Measurements from ENCODE around the gene RAB40C. TPM values are rescaled to one million over a fixed set of nuclear protein-coding genes. Genes with fewer than 3 reads are reported as not detected.
A peak's percentile ranks its signal among the peaks of the same experiment; 100 is the strongest.

Gene RAB40C
- total RNA-seq, 1 experiment from 2014 or later, result 22.5 TPM

GRCh38 chr16:630249-630814 lies 40.5 kb downstream of the RAB40C start (continued):
- TF ChIP-seq IRF2 (CRISPR knock-in tag; IDR thresholded peaks at IDR 0.05; ENCODE audit: borderline replicate concordance, low read depth) (no peak), SP1 (CRISPR knock-in tag; conservative IDR thresholded peaks at IDR 0.05) (no peak), ZNF232 (CRISPR knock-in tag; IDR thresholded peaks at IDR 0.05) (no peak), USF1 (CRISPR knock-in tag; IDR thresholded peaks at IDR 0.05) (peak; percentile 86), ZNF281 (CRISPR knock-in tag; IDR thresholded peaks at IDR 0.05) (peak; percentile 61), HMGXB4 (CRISPR knock-in tag; IDR thresholded peaks at IDR 0.05) (peak; percentile 56), NR2C2 (CRISPR knock-in tag; IDR thresholded peaks at IDR 0.05) (no peak), USF2 (CRISPR knock-in tag; IDR thresholded peaks at IDR 0.05) (peak; percentile 79)

GRCh38 chr16:630815-631405 lies 41.0 kb downstream of the RAB40C start, which contains the start of gene WFIKKN1:
Gene WFIKKN1, plus strand, starts transcription at chr16:630985. Its CDS starts 269 bp downstream, at chr16:631254.
- Mint-ChIP-seq H3K27me3 (ENCODE audit: low read depth) (no peaks in the 10 kb centered on the region), H3K9me3 (no peaks in the 10 kb centered on the region), H3K27ac (peak within 1 kb of the TSS; percentile 41), H3K4me1 (peaks cover 18% of the 10 kb centered on the region), H3K36me3 (peaks cover 3% of the 10 kb centered on the region; the same call in 1 of the 2 replicates), H3K4me3 (peak within 1 kb of the TSS; percentile 59)
- ATAC-seq, result peak; percentile 83
- ChIA-PET POLR2A (no interaction called here), CTCF (interaction anchor here (0.9 to 2.7 kb wide), 7 partner anchors 9 to 64 kb away, joined by 3 to 18 read pairs (median 4); partner anchors contain the start of genes NHLRC4, RHBDL1 and WDR90)
- peak; percentile 85 for DNase-seq (ENCODE audit: low spot score)
- TF ChIP-seq ZBTB43 (CRISPR knock-in tag; IDR thresholded peaks at IDR 0.05), result no peak
- TF ChIP-seq USF1 (CRISPR knock-in tag; IDR thresholded peaks at IDR 0.05), result peak; percentile 8; the same call in 1 of the 2 replicates
- TF ChIP-seq MXD4 (CRISPR knock-in tag; IDR thresholded peaks at IDR 0.05; ENCODE audit: borderline replicate concordance), result no peak
- TF ChIP-seq ARID4B (CRISPR knock-in tag; IDR thresholded peaks at IDR 0.05; ENCODE audit: borderline replicate concordance), result peak; percentile 15; the same call in 1 of the 2 replicates
- TF ChIP-seq FOXP1 (CRISPR knock-in tag; IDR thresholded peaks at IDR 0.05; ENCODE audit: borderline replicate concordance), result peak; percentile 52; the same call in 1 of the 2 replicates
- TF ChIP-seq ZNF138 (CRISPR knock-in tag; conservative IDR thresholded peaks at IDR 0.05), result 0 out of 2 replicates have a peak, but pooled peaks have one; percentile 14
- 0 out of 2 replicates have a peak, but pooled peaks have one; percentile 21 for TF ChIP-seq NR3C1 (CRISPR knock-in tag; conservative IDR thresholded peaks at IDR 0.05; ENCODE audit: low read depth)
- 0 out of 2 replicates have a peak, but pooled peaks have one; percentile 8 for TF ChIP-seq GABPB1 (CRISPR knock-in tag; IDR thresholded peaks at IDR 0.05)
- TF ChIP-seq HMGXB4 (CRISPR knock-in tag; IDR thresholded peaks at IDR 0.05), result no peak; the same call in none of the 2 replicates
- peak; percentile 58 for TF ChIP-seq SP1 (CRISPR knock-in tag; conservative IDR thresholded peaks at IDR 0.05)
- 0 out of 2 replicates have a peak, but pooled peaks have one; percentile 60 for TF ChIP-seq ETV6 (CRISPR knock-in tag; IDR thresholded peaks at IDR 0.05)
- TF ChIP-seq ZNF232 (CRISPR knock-in tag; IDR thresholded peaks at IDR 0.05), result peak; percentile 56; the same call in 1 of the 2 replicates

All from WTC11 (cell line).